ENCODE results near the gene G6PC3.

Gene G6PC3

GRCh38 chr17:44085908-44086307, 15.4 kb downstream of the G6PC3 start:
- no peak for TF ChIP-seq GATA2 (IDR thresholded peaks at IDR 0.05; ENCODE audit: low read depth, low read length)
- no peak for TF ChIP-seq GATA3 (IDR thresholded peaks at IDR 0.05; ENCODE audit: low read depth, low read length)

- no peak for TF ChIP-seq GATA3 (IDR thresholded peaks at IDR 0.05; ENCODE audit: low read depth, low read length)
- no peak for TF ChIP-seq GATA2 (IDR thresholded peaks at IDR 0.05; ENCODE audit: low read depth, low read length)
Observed at GRCh38 chr17:44086364-44087311, 16.1 kb downstream of the G6PC3 start.

GRCh38 chr17:44087319-44087718, 16.8 kb downstream of the G6PC3 start:
- TF ChIP-seq GATA3 (IDR thresholded peaks at IDR 0.05; ENCODE audit: low read depth, low read length) (no peak), GATA2 (IDR thresholded peaks at IDR 0.05; ENCODE audit: low read depth, low read length) (no peak)

- no peak for TF ChIP-seq GATA2 (IDR thresholded peaks at IDR 0.05; ENCODE audit: low read depth, low read length)
- no peak for TF ChIP-seq GATA3 (IDR thresholded peaks at IDR 0.05; ENCODE audit: low read depth, low read length)
Observed at GRCh38 chr17:44088254-44088653, 17.7 kb downstream of the G6PC3 start.

- no peak for TF ChIP-seq GATA3 (IDR thresholded peaks at IDR 0.05; ENCODE audit: low read depth, low read length)
- no peak for TF ChIP-seq GATA2 (IDR thresholded peaks at IDR 0.05; ENCODE audit: low read depth, low read length)
Observed at GRCh38 chr17:44091200-44091997, 20.9 kb downstream of the G6PC3 start.

GRCh38 chr17:44092051-44092450, 21.5 kb downstream of the G6PC3 start:
- TF ChIP-seq GATA2 (IDR thresholded peaks at IDR 0.05; ENCODE audit: low read depth, low read length): no peak
- no peak for TF ChIP-seq GATA3 (IDR thresholded peaks at IDR 0.05; ENCODE audit: low read depth, low read length)

- TF ChIP-seq GATA3 (IDR thresholded peaks at IDR 0.05; ENCODE audit: low read depth, low read length) (no peak), GATA2 (IDR thresholded peaks at IDR 0.05; ENCODE audit: low read depth, low read length) (no peak)
Observed at GRCh38 chr17:44093231-44093900, 22.8 kb downstream of the G6PC3 start.

GRCh38 chr17:44094701-44095387, 24.3 kb downstream of the G6PC3 start:
- TF ChIP-seq GATA3 (IDR thresholded peaks at IDR 0.05; ENCODE audit: low read depth, low read length) (no peak), GATA2 (IDR thresholded peaks at IDR 0.05; ENCODE audit: low read depth, low read length) (no peak)

GRCh38 chr17:44095388-44095646, 24.8 kb downstream of the G6PC3 start:
- no peak for TF ChIP-seq GATA3 (IDR thresholded peaks at IDR 0.05; ENCODE audit: low read depth, low read length)
- no peak for TF ChIP-seq GATA2 (IDR thresholded peaks at IDR 0.05; ENCODE audit: low read depth, low read length)

- TF ChIP-seq GATA3 (IDR thresholded peaks at IDR 0.05; ENCODE audit: low read depth, low read length): no peak
- no peak for TF ChIP-seq GATA2 (IDR thresholded peaks at IDR 0.05; ENCODE audit: low read depth, low read length)
Observed at GRCh38 chr17:44095647-44096496, 25.3 kb downstream of the G6PC3 start.

- TF ChIP-seq GATA2 (IDR thresholded peaks at IDR 0.05; ENCODE audit: low read depth, low read length): no peak
- no peak for TF ChIP-seq GATA3 (IDR thresholded peaks at IDR 0.05; ENCODE audit: low read depth, low read length)
Observed at GRCh38 chr17:44097110-44097958, 26.8 kb downstream of the G6PC3 start.

All from SH-SY5Y (cell line).